ENCODE results near the gene ZSCAN21.

DNA sequence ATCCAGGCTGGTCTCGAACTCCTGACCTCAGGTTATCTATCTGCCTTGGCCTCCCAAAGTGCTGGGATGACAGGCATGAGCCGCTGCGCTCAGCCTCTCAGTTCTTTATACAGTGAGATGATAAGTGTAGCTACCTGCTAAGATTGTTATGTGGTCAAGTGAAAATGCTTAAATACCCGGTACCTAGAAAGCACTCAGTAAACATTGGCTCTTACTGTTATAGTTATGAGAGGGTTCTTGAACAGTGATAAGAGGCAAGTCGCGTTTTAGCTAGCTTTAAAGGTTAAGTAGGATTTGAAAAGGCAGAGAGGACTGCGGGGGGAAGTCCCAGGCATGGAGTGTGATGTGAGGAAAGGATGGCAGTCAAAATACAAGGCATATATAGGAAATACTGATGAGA, 29.7 kb upstream of the ZSCAN21 start:
- no peak for TF ChIP-seq EZH2 (IDR thresholded peaks at IDR 0.05; ENCODE audit: insufficient read depth, low read length)
- TF ChIP-seq, protein P1, sequence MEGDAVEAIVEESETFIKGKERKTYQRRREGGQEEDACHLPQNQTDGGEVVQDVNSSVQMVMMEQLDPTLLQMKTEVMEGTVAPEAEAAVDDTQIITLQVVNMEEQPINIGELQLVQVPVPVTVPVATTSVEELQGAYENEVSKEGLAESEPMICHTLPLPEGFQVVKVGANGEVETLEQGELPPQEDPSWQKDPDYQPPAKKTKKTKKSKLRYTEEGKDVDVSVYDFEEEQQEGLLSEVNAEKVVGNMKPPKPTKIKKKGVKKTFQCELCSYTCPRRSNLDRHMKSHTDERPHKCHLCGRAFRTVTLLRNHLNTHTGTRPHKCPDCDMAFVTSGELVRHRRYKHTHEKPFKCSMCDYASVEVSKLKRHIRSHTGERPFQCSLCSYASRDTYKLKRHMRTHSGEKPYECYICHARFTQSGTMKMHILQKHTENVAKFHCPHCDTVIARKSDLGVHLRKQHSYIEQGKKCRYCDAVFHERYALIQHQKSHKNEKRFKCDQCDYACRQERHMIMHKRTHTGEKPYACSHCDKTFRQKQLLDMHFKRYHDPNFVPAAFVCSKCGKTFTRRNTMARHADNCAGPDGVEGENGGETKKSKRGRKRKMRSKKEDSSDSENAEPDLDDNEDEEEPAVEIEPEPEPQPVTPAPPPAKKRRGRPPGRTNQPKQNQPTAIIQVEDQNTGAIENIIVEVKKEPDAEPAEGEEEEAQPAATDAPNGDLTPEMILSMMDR (IDR thresholded peaks at IDR 0.05; ENCODE audit: insufficient read depth, low read depth, low read length) = no peak
